GM21367 (cell line): ENCODE results near the gene ITGAX.

Experiments used
- ATAC-seq: cut with Tn5 transposase; IDR thresholded peaks from one replicate; pipeline ENCODE4 v1.9.1; 2021; ENCODE audit not compliant: unreplicated experiment

The ITGAX gene

DNA sequence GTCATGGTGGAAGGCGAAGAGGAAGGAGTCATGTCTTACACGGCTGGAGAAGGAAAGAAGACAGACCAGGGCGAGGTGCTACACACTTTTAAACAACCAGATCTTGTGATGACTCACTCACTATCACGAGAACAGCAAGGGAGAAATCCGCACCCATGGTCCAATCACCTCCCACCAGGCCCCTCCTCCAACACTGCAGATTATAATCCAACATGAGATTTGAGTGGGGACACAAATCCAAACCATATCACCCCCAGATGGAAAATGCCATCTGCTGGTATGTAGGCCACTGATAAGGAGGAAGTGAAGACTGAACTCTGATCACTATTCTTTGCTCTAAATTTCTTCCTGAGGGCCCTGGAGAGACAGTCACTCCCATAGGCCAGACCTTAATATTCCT, 7.5 kb upstream of the ITGAX start:
- ATAC-seq: no peak

DNA sequence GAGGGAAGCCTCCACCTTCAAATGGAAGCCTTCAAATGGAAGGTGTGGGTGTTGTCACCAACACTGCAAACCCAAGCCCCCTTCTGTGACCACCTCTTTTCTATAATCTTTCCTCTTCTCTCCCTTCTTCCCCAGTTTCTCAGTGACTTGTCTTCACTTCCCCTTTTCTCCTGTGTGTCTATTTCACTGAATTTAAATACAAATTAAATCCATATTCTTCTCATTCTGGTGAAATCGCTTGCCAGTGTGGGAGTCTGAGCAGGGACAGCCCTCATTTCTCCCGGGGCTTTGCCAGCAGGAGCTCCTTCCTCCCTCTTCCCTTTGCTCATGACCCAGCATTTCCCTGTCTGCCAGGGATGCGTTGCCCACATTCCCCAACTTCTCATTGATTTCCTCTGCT, 6.4 kb upstream of the ITGAX start:
- no peak for ATAC-seq

GRCh38 chr16:31350275-31351005, 4.5 kb upstream of the ITGAX start:
- no peak for ATAC-seq

GRCh38 chr16:31351246-31351941, 3.6 kb upstream of the ITGAX start:
- no peak for ATAC-seq

GRCh38 chr16:31351942-31352325, 3.0 kb upstream of the ITGAX start:
- ATAC-seq: no peak

GRCh38 chr16:31352376-31353115, 2.4 kb upstream of the ITGAX start:
- no peak for ATAC-seq

GRCh38 chr16:31355431-31356100, 590 bp downstream of the ITGAX start:
- ATAC-seq: no peak

DNA sequence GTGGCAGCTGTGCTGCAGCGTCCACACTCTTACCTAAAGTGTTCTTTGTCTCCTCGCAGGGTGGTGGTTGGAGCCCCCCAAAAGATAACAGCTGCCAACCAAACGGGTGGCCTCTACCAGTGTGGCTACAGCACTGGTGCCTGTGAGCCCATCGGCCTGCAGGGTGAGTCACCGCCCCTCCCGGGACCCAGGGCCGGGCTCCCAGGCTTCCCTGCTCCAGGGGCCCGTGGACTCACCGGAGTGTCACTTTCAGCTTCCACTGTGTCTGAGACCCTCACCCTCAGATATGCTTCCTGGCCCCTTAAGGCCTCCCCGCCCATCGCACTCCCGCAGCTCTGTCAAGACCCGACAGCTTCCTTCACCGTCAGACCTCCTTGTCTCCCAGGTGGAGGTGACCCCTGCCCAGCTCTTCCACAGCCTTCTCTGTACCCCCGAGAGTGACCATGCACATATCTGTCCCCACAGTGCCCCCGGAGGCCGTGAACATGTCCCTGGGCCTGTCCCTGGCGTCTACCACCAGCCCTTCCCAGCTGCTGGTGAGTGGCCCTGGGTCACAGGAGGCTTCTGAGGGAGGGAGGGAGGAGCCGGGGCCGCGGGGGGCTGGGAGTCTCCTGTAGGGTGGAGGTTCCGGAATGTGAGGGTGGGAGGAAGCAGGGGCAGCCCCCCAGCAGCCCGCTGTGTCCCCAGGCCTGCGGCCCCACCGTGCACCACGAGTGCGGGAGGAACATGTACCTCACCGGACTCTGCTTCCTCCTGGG, 1.8 kb downstream of the ITGAX start:
- no peak for ATAC-seq

- no peak for ATAC-seq
Observed at GRCh38 chr16:31357324-31358109, 2.5 kb downstream of the ITGAX start.

DNA sequence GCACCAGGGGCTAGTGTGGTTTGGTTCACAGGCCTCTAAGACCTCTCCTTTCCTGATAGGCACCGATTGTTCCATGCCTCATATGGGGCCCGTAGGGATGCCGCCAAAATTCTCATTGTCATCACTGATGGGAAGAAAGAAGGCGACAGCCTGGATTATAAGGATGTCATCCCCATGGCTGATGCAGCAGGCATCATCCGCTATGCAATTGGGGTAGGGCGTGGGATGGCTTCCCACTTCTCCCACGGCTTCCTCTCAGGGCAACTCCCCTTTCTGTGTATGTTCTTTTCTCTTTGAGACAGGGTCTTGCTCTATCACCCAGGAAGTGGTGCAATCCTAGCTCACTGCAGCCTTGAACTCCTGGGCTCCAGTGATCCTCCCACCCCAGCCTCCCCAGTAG, 5.3 kb downstream of the ITGAX start:
- no peak for ATAC-seq

GRCh38 chr16:31361201-31362110, 6.5 kb downstream of the ITGAX start:
- no peak for ATAC-seq

DNA sequence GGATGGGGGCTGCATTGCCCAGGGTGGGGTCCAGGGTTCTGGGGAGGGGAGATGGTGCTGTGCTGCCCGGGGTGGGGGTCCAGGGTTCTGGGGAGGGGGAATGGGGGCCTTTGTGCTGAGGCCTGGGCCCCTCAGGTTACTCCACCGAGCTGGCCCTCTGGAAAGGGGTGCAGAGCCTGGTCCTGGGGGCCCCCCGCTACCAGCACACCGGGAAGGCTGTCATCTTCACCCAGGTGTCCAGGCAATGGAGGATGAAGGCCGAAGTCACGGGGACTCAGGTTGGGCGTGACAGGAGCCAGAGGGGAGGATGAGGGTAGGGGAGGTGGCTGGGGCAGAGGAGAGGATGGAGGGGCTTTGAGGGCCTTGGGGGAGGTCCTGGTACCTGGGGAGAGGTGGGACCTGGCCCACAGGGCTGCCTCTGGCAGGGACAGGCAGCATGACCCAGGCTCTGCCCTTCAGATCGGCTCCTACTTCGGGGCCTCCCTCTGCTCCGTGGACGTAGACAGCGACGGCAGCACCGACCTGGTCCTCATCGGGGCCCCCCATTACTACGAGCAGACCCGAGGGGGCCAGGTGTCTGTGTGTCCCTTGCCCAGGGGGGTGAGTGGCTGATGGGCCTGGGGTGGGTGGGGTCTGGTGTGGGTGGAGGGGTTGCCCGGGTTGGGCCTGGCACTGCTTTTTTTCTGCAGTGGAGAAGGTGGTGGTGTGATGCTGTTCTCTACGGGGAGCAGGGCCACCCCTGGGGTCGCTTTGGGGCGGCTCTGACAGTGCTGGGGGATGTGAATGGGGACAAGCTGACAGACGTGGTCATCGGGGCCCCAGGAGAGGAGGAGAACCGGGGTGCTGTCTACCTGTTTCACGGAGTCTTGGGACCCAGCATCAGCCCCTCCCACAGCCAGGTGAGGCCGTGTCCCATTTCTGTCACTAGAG, 7.8 kb downstream of the ITGAX start:
- no peak for ATAC-seq

GRCh38 chr16:31363721-31364120, 8.7 kb downstream of the ITGAX start:
- ATAC-seq: no peak

- ATAC-seq: no peak
Observed at GRCh38 chr16:31364421-31364820, 9.4 kb downstream of the ITGAX start.

DNA sequence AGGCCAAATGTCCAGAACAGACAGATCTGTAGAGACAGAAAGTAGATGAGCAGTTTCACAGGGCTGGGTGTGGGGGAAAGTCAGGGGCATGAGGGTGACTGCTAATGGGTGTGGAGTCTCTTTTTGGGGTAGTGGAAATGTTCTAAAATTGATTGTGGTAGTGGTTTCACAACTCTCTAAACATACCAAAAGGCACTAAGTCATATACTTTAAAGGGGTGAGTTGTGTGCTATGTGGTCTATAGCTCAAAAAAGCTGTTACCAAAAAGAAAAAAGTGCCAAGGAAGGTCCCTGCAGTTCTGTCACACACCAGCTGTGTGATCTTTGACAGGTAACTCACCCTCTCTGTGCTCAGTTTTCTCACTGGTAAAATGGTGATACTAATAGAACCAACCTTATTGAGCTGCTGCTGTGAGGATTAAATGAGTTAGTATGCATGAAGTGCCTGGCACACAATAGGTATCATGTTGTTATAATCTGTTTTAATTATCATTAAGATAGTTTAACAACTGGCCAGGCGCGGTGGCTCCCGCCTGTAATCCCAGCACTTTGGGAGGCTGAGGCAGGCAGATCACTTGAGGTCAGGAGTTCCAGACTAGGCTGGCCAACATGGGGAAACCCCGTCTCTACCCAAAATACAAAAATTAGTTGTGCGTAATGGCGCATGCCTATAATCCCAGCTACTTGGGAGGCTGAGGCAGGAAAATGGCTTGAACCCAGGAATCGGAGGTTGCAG, 10.3 kb downstream of the ITGAX start:
- ATAC-seq: no peak

GRCh38 chr16:31367853-31368252, 12.9 kb downstream of the ITGAX start:
- no peak for ATAC-seq

- ATAC-seq: no peak
Observed at GRCh38 chr16:31371008-31371407, 16.0 kb downstream of the ITGAX start.
